ENCODE data around the gene CH25H.
"Not testable (repeated sequence)": the region's sequence is repeated elsewhere in the genome, so short reads cannot be mapped to it uniquely, and the experiment has no call there.

Gene CH25H

GRCh38 chr10:89207181-89207800 lies at the start of gene CH25H:
Gene CH25H, minus strand, starts transcription at chr10:89207317. Its CDS starts 25 bp downstream, at chr10:89207292.
- DNase-seq (ENCODE audit: low read depth, low spot score): no peak

- DNase-seq (ENCODE audit: low read depth, low spot score): no peak
Measured at GRCh38 chr10:89256340-89256739, 49.2 kb upstream of the CH25H start.

GRCh38 chr10:89255793-89256192 lies 48.7 kb upstream of the CH25H start:
- DNase-seq (ENCODE audit: low read depth, low spot score): no peak

- not testable (repeated sequence) for DNase-seq (ENCODE audit: low read depth, low spot score)
Measured at GRCh38 chr10:89255091-89255579, 48.0 kb upstream of the CH25H start.

GRCh38 chr10:89252225-89252585 lies 45.1 kb upstream of the CH25H start:
- DNase-seq (ENCODE audit: low read depth, low spot score): no peak

GRCh38 chr10:89251409-89252224 lies 44.5 kb upstream of the CH25H start, which contains the start of gene LIPA:
Gene LIPA, minus strand, starts transcription at chr10:89251775. Its CDS starts 4,127 bp downstream, at chr10:89247648.
- peak; percentile 92 for DNase-seq (ENCODE audit: low read depth, low spot score)

GRCh38 chr10:89250865-89251408 lies 43.8 kb upstream of the CH25H start:
- no peak for DNase-seq (ENCODE audit: low read depth, low spot score)

GRCh38 chr10:89248990-89249389 lies 41.9 kb upstream of the CH25H start:
- no peak for DNase-seq (ENCODE audit: low read depth, low spot score)

GRCh38 chr10:89247623-89248022 lies 40.5 kb upstream of the CH25H start:
- DNase-seq (ENCODE audit: low read depth, low spot score): not testable (repeated sequence)

- DNase-seq (ENCODE audit: low read depth, low spot score): no peak
Measured at GRCh38 chr10:89245802-89246201, 38.7 kb upstream of the CH25H start.

- no peak for DNase-seq (ENCODE audit: low read depth, low spot score)
Measured at GRCh38 chr10:89242840-89243568, 35.9 kb upstream of the CH25H start.

GRCh38 chr10:89242345-89242684 lies 35.2 kb upstream of the CH25H start:
- peak; percentile 54 for DNase-seq (ENCODE audit: low read depth, low spot score)

GRCh38 chr10:89241486-89242344 lies 34.6 kb upstream of the CH25H start:
- DNase-seq (ENCODE audit: low read depth, low spot score): no peak

GRCh38 chr10:89241026-89241425 lies 33.9 kb upstream of the CH25H start:
- DNase-seq (ENCODE audit: low read depth, low spot score): no peak

GRCh38 chr10:89240519-89240918 lies 33.4 kb upstream of the CH25H start:
- DNase-seq (ENCODE audit: low read depth, low spot score): no peak

- no peak for DNase-seq (ENCODE audit: low read depth, low spot score)
Measured at GRCh38 chr10:89238956-89239644, 32.0 kb upstream of the CH25H start.

GRCh38 chr10:89237849-89238248 lies 30.7 kb upstream of the CH25H start:
- DNase-seq (ENCODE audit: low read depth, low spot score): no peak

- DNase-seq (ENCODE audit: low read depth, low spot score): no peak
Measured at GRCh38 chr10:89236226-89236797, 29.2 kb upstream of the CH25H start.

GRCh38 chr10:89235073-89235798 lies 28.1 kb upstream of the CH25H start:
- no peak for DNase-seq (ENCODE audit: low read depth, low spot score)

All from brain pericyte (primary cell).